Stimulated activated CD8-positive, alpha-beta memory T cell treated with anti-CD3 and anti-CD28 coated beads, Interleukin-12 subunit alpha, Interleukin-12 subunit beta, amount 100 ng/mL, for 4 hours (primary cell): ENCODE measurements around the gene PLSCR3.

Source experiments
- DNase-seq: peaks from one replicate; pipeline ENCODE4 v3.0.0-alpha.2; 2020; ENCODE audit warnings: low read depth

PLSCR3 gene

DNA sequence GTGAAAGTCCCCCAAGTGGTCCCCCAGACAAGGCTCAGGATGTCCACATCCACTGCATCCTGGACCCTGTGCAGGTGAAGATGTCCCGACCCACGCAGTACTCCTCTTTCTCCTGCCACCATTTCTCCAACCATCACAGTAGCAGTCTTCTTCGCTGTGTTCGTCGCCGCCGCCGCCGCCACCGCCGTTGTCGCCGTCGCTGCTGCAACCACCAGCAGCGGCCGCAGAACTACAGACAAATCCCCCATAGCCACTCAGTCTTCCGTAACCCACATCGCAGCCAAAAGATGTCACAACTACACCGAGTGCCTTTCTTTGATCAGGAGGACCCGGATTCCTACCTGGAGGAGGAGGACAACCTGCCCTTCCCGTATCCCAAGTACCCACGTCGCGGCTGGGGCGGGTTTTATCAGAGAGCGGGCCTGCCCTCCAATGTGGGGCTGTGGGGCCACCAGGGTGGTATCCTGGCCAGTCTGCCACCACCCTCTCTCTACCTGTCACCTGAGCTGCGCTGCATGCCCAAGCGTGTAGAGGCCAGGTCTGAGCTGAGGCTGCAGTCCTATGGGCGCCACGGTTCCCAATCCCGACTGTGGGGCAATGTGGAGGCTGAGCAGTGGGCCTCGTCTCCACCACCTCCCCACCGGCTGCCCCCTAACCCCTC lies 32.0 kb upstream of the PLSCR3 start:
- DNase-seq, result no peak

DNA sequence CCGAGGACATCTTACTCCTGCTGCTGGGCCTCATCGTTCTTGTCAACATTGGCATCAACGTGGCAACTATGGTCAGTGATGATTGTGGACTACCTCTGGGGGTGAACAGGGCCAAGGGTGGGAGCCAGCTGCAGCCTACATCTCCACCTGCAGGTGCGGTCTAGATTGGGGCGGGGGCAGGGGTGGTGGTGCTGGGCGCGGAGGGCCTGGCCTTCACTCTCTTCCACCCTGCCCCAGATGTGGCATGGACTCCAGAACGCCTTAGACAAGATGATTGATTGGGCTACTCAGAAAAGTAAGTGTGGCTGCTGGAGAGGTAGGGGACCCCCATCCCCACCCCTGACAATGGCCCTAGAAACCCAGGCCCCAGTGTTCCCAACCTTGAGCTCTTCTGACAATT lies 31.4 kb upstream of the PLSCR3 start:
- no peak for DNase-seq

DNA sequence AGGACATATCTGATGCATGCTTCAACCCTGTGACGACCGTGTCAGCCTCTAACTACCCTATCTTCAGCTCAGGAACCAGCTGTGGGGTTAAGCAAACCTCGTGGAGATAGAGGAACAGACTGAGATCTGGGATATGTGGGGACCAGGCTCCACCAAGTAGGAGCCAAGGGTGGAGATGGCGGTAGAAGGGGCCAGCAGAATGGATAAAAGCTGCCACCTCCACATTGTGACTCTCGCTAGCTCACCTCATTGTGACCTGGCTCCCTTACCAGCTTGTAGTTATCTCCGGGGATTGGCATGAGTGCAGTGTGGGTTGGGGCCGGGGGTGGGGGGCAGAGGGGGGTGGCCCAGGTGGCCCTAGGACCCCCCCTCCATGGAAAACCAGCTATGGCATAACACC lies 31.0 kb upstream of the PLSCR3 start, which contains the start of gene SPEM2:
Gene SPEM2, plus strand, starts transcription at position 301 of the 400 bp plus-strand sequence. Its CDS starts 73 bp downstream, at position 374.
- DNase-seq, result no peak

DNA sequence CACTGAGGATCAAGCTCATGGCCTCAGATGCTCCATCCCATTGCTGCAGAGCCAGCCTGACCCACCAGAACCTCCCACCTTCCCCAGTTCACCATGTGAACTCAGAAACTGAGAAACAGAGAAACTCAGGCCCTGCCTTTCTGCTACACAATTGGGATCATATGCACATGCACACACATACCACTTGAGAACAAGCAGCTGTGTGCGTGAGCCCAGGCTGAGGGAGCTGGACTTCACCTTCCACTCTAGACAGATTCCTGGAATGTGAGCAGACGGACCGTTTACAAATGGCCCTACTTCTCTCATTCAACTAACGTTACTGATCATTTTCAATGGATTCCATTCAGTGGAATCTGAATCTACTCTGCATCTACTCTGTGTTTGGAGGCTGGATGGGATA lies 29.4 kb upstream of the PLSCR3 start:
- no peak for DNase-seq

DNA sequence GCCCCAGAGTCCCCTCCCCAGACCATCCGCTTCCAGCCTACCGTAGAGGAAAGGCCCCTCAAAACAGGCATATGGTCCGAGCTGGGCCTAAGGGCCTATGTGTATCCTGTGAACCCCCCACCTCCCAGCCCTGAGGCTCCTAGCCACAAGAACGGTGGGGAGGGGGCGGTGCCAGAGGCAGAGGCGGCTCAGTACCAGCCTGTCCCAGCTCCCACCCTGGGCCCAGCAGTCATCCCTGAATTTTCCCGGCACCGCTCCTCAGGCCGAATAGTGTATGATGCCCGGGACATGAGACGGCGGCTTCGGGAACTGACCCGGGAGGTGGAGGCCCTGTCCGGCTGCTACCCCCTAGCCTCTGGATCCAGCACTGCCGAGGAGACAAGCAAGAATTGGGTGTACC lies 26.9 kb upstream of the PLSCR3 start:
- DNase-seq, result no peak

DNA sequence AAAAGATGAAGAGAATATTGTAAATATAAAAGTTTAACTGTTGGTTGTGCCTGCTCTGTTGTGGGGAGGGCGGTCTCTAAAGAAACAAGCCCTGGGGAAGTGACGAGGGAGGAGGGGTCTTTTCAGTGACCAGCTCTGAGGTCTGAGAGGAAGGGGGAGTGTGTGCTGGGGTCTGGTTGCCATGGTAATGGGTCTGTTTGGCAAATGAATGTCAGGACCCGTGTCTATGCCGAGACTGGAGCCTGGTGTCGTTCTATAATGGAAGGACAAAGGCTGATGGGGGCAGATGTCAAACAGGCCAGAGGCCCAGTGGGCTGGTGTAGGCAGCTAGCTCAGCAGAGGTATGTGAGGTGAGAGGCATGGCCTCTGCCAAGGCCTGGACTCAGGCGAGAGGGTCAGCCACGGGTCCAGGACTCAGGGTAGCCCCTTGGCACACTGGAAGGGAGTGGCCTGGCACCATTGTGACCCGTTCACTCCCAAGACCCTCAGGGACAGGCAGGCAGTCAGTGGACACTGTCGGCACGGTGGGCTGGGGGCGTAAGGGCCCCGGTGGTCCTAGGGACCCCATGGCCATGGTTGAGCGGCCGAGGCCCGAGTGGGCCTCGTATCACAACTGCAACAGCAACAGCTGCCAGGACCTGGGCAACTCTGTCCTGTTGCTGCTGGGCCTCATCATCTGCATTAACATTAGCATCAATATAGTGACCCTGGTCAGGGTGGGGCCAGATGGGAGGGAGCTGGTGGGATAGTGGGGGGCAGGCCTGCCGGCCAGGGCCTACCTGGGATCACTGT lies 25.7 kb upstream of the PLSCR3 start, which contains the start of gene SPEM1:
Gene SPEM1, plus strand, starts transcription at position 506 of the 792 bp plus-strand sequence. Its CDS starts 61 bp downstream, at position 567.
- DNase-seq, result no peak

DNA sequence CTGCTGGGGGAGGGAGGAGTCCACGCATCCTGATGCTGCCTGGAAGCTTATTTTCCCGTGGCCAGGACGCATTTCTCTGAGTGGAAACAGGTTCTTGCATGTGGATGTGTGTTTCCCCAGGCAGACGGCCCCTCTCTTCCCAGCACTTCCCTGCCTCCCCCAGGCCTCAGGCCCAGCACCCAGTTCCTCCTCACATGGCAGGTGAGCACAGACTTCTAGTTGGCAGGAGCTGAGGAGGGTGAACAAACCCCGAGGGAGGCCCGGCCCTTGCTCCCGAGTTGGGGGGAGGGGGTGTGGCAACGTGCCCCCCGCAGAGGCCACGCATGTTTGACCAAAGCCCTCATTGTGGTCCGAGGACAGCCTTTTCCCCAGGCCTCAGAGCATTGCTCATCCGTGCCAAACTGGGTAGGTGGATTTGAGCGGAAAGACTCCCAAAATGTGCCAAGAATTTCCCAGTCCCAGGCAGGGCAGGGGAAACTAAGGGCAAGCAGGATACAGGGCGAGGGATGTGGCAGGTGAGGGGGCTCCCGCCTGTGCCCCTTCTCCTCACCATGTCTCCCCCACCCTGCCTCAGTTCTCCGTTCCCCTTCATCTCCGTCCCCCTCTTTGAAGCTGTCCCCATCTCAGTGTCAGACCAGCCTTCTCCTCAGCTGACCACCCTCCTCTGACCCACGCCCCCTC lies 24.3 kb upstream of the PLSCR3 start:
- DNase-seq, result no peak

DNA sequence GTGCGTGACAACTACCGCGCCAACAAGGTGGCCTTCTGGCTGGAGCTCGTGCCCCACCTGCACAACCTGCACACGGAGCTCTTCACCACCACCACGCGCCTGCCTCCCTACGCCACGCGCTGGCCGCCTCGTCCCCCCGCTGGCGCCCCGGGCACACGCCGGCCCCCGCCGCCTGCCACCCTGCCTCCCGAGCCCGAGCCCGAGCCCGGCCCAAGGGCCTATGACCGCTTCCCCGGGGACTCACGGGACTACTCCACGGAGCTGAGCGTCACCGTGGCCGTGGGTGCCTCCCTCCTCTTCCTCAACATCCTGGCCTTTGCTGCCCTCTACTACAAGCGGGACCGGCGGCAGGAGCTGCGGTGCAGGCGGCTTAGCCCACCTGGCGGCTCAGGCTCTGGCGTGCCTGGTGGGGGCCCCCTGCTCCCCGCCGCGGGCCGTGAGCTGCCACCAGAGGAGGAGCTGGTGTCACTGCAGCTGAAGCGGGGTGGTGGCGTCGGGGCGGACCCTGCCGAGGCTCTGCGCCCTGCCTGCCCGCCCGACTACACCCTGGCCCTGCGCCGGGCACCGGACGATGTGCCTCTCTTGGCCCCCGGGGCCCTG lies 22.8 kb upstream of the PLSCR3 start:
- DNase-seq, result no peak

DNA sequence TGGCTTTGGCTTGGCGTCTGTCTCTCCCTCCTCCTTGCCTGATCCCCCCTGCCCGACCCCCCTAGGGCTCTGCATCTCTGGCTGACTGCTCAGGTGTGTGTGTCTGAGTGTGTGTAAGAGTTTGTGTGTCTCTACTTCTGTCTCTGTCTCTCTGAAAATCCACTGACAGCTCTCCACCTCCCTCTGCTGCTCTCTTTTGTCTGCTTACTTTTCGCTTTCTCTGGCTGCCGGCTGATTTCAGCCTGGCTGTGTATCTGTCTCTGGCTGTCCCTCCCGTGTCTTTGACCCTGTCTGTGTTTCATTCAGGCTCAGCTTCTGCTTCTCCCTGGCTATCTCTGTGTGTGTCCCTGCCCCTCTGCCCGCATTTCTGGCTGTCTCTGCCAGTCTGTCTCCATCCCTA lies 22.0 kb upstream of the PLSCR3 start:
- no peak for DNase-seq

DNA sequence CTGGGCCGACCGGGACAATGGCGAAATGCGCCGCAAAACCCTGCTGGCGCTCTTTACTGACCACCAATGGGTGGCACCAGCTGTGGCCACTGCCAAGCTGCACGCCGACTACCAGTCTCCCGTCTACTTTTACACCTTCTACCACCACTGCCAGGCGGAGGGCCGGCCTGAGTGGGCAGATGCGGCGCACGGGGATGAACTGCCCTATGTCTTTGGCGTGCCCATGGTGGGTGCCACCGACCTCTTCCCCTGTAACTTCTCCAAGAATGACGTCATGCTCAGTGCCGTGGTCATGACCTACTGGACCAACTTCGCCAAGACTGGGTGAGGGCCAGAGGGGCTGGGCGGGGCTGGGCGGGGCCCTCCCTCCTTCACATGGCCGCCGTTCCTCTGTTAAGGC lies 21.5 kb upstream of the PLSCR3 start:
- DNase-seq, result no peak

DNA sequence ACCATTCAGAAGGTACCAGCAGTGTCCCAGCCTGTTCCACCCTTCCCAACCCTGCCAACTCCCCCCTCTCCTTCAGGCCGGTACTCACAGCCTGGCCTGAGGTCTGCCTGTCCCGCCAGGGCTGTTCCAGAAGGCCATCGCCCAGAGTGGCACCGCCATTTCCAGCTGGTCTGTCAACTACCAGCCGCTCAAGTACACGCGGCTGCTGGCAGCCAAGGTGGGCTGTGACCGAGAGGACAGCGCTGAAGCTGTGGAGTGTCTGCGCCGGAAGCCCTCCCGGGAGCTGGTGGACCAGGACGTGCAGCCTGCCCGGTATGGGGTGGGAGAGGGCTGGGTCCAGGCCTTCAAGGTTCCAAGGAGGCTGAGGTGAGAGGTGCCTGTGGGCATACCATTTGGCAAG lies 20.5 kb upstream of the PLSCR3 start:
- no peak for DNase-seq

DNA sequence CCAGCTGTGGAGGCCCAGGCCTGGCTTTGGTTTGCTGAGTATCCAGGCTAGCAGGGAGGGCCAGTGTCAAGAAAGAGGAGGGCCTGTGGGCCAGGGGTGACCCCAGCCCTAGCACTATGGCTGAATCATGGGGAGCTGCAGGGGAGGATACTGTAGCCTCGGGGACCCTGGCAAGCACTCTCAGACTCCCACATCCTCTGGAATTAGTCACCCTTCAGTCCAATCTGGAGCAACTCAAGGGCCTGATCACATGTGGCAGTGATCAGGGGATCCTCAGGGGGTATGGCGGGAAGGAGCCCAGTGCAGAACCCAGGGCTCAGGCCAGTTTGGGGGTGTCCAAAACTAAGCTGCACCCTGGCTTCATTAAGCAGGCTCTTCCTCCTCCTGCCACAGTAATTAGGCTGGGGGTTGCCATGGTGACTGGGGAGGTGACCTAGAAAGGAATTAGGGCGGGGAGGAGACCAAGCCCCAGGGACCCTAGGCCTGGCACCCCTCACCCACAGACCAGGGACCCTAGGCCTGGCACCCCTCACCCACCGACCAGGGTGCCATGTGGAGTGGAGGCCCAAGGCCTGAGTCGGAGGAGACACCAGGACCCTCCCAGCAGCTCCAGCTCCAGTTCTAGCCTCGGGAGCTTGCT lies 19.1 kb upstream of the PLSCR3 start:
- no peak for DNase-seq

DNA sequence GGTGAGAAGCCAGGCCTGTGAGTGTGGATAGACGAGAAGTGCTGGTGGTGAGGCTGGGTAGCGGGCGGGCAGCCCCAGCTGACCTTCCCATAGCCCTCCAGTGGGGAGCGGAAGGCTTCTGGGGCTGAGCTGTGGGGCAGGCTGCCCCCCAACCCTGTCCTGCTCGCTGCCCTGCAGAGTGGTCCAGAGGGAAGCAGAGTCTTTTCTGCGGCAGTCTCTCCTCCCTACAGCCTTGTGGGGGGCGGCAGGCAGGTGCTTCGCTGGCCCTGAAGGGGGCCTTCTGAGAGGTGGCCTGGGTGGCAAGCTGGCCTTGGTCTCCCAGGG lies 17.1 kb upstream of the PLSCR3 start:
- DNase-seq, result no peak

DNA sequence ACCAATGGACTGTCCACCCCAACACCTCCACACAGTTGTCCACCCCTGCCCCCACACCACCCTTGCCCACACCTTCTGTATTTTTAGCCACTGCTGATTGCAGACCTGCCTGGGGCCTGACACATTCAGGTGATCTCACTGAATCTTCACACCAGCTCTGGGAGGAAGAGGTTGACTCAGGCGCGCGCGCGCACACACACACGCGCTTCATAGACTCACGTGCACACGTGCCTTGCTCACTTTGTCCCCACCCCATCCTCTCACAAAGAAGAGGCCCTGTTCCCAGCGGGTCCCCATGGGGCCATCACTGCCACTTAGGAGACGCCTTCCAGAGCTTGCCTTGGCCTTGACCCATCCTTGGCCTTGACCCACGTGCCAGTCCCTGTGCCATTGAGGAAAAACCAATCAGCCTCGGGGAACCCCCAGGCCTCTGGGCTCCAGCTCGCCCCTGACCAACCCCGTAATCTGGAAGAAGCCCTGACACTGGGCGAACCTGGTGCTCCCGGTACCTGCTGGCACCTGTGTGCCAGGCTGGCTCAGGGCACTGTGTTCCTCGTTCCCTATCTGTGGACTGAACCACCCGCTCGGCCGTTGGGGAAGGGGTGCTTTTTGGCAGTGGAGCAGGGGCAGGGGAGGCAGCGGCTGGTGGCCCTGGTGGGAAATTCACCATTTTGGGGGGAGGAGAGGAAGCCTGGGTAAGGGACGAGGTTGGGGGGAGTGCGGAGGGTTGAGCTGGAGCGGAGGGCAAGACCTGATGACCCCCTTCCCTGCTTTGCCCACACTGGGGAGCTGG lies 16.5 kb upstream of the PLSCR3 start:
- no peak for DNase-seq

DNA sequence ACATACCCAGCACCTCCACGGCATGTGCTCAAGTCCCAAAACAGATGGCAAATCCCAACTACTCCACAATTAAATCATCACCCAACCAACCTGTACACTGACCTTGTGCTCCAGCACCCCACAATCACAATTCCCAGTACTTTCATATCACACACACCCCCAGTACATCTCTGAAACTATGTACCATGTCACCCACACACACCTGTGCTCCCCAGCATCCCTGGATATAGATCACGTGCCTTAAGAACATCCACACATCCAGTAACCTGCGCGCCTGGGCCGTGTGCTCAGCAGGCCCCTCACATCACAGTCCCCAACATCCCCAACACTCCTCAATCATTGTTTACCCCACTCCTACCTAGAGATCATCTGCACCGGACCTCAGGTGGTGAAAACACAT lies 15.4 kb upstream of the PLSCR3 start:
- DNase-seq, result no peak

DNA sequence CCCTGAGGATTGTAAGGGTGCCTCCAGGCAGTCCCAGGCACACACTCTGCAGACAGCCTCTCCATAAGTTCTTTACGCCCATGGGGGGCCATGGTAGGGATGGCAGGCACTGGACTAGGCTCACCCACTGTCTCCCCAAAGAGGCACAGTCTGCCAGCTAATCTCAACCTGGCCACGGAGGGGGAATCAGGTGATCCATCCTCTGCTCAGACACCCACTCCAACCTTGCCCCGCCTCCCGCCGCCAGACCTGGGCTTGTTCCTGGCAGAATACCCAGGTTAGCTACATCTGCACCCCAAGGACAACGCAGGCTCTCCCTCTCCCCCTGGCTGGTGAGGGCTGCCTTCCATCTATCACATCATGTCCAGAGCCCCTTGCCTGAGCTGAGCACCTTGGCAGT lies 14.5 kb upstream of the PLSCR3 start:
- DNase-seq, result no peak

DNA sequence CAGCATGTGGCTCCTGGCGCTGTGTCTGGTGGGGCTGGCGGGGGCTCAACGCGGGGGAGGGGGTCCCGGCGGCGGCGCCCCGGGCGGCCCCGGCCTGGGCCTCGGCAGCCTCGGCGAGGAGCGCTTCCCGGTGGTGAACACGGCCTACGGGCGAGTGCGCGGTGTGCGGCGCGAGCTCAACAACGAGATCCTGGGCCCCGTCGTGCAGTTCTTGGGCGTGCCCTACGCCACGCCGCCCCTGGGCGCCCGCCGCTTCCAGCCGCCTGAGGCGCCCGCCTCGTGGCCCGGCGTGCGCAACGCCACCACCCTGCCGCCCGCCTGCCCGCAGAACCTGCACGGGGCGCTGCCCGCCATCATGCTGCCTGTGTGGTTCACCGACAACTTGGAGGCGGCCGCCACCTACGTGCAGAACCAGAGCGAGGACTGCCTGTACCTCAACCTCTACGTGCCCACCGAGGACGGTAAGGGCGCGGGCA lies 14.0 kb upstream of the PLSCR3 start:
- DNase-seq, result no peak

DNA sequence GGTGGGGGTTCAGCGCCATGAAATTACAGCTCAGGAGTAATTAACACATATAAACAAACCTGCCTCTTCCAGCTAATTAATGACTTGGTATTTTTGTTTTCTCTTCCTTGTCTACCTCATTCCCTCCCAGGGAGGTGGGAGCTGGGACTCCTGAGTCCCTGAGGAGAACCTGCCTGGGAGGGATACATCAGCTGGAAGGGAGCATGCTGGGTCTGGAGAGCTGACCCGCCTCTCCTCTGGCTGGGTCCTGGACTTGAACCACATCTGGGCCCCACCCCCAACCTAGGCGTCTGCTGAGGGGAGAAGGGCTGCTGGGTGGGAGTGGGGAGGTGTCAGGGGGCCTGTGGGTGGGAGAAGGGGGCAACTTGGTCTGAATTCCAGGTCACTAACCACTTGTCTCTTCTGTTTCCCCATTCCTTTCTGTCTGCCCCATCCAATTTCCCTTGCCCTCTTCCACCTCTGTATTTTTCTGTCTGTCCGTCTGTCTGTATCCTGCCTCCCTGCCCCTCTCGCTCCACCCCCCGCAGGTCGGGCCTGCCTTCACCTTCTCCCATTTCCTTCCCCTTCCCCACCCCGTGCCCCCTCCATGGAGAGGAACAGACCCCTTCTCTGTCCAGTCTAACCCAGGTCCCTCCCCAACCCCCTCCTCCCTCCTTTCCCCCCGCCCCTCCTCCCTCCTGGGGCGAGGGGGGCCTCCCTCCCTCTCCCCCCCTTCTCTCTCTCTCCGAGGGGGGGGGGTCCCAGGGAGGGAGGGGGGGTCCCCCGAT lies 13.3 kb upstream of the PLSCR3 start, which contains the start of gene NLGN2:
Gene NLGN2, plus strand, starts transcription at position 361 of the 767 bp plus-strand sequence. CDS start 411 bp downstream, outside the sequence.
- no peak for DNase-seq

DNA sequence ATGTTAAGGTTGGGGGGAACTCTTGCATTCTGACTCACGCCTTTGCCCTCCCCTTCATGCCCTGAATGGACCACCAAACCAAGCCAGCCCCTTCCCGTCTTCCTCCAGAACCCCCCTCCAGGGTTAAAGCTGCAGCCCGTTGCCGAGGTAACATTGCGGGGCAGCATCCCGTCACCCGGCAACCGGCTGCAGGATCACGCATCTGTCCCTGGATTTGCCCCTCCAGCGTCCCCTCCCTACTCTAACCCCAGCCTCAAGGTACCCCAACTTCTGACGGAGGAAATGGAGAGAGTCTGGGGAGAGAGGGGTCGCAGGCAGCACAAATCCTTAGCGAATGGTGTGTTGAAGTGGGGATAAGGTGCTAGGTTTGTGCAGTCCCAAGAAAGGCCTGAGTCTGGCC lies 12.8 kb upstream of the PLSCR3 start:
- no peak for DNase-seq

DNA sequence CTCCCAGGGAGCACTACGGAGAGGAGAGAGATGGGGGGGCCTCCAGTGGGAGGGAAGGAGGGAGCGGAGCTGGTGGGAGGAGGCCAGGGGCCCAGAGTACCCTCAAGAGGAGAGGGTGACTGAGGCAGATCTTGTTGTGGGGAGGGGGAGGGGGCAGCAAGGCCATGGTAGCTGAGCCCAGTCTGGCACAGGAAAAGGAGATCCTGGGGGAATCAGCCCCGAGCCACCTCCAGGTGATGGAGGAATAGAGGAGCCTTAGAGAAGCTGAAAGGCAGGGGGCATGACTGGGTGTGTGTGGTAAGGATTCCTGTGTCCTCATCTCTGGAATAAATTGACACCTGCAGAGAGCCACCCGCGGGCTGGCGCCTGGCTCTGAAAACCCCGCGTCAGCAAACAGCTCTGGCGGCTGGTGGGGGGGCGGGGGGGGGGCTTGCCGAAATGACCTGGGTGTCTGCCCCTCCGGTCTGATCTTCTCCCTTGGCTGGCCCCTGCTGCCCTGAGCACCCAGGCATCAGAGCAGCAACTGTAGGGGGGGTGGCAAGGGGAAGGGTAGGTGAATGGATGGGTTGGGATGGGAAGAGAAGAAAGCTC lies 12.0 kb upstream of the PLSCR3 start:
- no peak for DNase-seq
